Measurements from ENCODE around the gene LRRC17. TPM values are rescaled to one million over a fixed set of nuclear protein-coding genes. Genes with fewer than 3 reads are reported as not detected.

The LRRC17 gene
- total and polyA plus RNA-seq, 10 of the 15 experiments (the other 5 are each of a cell fraction or from before 2014, with no cell fraction given) = 0.06 to 0.31 (median 0.10) TPM; not detected in 5

- no TSS peak for BruUV-seq (replicated peaks)
- WGBS (ENCODE audit: insufficient coverage, insufficient replicate concordance, low lambda C conversion rate, missing lambda C conversion rate) = 0% methylated on average over 1 of the region's 1 CpG
- RAD21 ChIA-PET (ENCODE audit: unreplicated experiment) = interaction anchor here (2.6 kb wide), 1 partner anchor 143 kb away, joined by 6 read pairs; no protein-coding TSS in a partner anchor
These were observed 6.0 kb downstream of the LRRC17 start for GRCh38 chr7:102918845-102919244.

More at GRCh38 chr7:102918845-102919244, 6.0 kb downstream of the LRRC17 start:
- ChIA-PET CTCF (interaction anchor here (0.7 kb wide), 1 partner anchor 92 kb away, joined by 3 read pairs; no protein-coding TSS in a partner anchor), POLR2A (interaction anchor here (1.0 kb wide), 1 partner anchor 8 kb away, joined by 3 read pairs; no protein-coding TSS in a partner anchor), SMC1A (ENCODE audit: uncharacterized antibody, unreplicated experiment) (interaction anchor here (1.4 to 1.9 kb wide), 2 partner anchors 10 to 45 kb away, joined by 3 to 5 read pairs; no protein-coding TSS in a partner anchor)
- no peak overlapping the region for H2AFZ ChIP-seq (ENCODE audit: control insufficient read depth, low read depth, low read length)
- intact Hi-C loops (cut with micrococcal nuclease; ENCODE audit: unreplicated experiment) = no loop called here
- in situ Hi-C loops (cut with MboI) = no loop called here
- FAIRE-seq (no peak), ATAC-seq (no peak), DNase-seq (ENCODE audit: low read depth, low spot score) (no peak)
- no peaks in the 10 kb centered on the region for H3K79me2 ChIP-seq (ENCODE audit: control insufficient read depth, insufficient read depth, low read length)
- TF ChIP-seq MXI1 (IDR thresholded peaks at IDR 0.05; ENCODE audit: low read depth, low read length) (no peak), WRNIP1 (IDR thresholded peaks at IDR 0.05; ENCODE audit: borderline replicate concordance, low read depth, low read length) (no peak), ZNF207 (IDR thresholded peaks at IDR 0.05; ENCODE audit: borderline replicate concordance) (no peak), PAX8 (IDR thresholded peaks at IDR 0.05) (no peak), JUND (IDR thresholded peaks at IDR 0.05; ENCODE audit: low read depth, low read length) (no peak), SMAD1 (IDR thresholded peaks at IDR 0.05; ENCODE audit: low read depth, partially characterized antibody) (no peak), KDM1A (IDR thresholded peaks at IDR 0.05; ENCODE audit: borderline replicate concordance) (no peak), ZZZ3 (IDR thresholded peaks at IDR 0.05; ENCODE audit: control insufficient read depth, insufficient read length, low read depth) (no peak), PAX5 (IDR thresholded peaks at IDR 0.05; ENCODE audit: borderline replicate concordance, low read depth, low read length) (no peak), POLR2AphosphoS5 (IDR thresholded peaks at IDR 0.05; ENCODE audit: low read length) (no peak), SREBF1 (IDR thresholded peaks at IDR 0.05; ENCODE audit: low read length) (no peak), CHD4 (IDR thresholded peaks at IDR 0.05) (no peak), ATF7 (IDR thresholded peaks at IDR 0.05; ENCODE audit: low read depth) (no peak), NR2F1 (conservative IDR thresholded peaks at IDR 0.05) (no peak), BACH1 (IDR thresholded peaks at IDR 0.05; ENCODE audit: borderline replicate concordance) (no peak), CEBPB (IDR thresholded peaks at IDR 0.05; ENCODE audit: borderline replicate concordance in 1 of 2, low read depth in 2 of 2, low read length in 2 of 2) (no peak)
- TF ChIP-seq, protein P1, sequence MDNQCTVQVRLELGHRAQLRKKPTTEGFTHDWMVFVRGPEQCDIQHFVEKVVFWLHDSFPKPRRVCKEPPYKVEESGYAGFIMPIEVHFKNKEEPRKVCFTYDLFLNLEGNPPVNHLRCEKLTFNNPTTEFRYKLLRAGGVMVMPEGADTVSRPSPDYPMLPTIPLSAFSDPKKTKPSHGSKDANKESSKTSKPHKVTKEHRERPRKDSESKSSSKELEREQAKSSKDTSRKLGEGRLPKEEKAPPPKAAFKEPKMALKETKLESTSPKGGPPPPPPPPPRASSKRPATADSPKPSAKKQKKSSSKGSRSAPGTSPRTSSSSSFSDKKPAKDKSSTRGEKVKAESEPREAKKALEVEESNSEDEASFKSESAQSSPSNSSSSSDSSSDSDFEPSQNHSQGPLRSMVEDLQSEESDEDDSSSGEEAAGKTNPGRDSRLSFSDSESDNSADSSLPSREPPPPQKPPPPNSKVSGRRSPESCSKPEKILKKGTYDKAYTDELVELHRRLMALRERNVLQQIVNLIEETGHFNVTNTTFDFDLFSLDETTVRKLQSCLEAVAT (IDR thresholded peaks at IDR 0.05) = no peak
- no peak overlapping the region for H3K9ac ChIP-seq (ENCODE audit: control insufficient read depth, insufficient read depth, low read length)
- no peaks in the 10 kb centered on the region for H3K9me3 ChIP-seq (replicated peaks; ENCODE audit: control insufficient read depth, insufficient read depth, low read length)
- H3K4me2 ChIP-seq (ENCODE audit: control insufficient read depth, insufficient read depth) = no peak overlapping the region
- H3K27ac ChIP-seq (ENCODE audit: control insufficient read depth, insufficient read depth) = no peak overlapping the region
- H3K4me1 ChIP-seq (ENCODE audit: control insufficient read depth, insufficient read depth, low read length) = no peaks in the 10 kb centered on the region
- H3K4me3 ChIP-seq = no peak overlapping the region
- H3K36me3 ChIP-seq (ENCODE audit: control insufficient read depth in 2 of 2, insufficient read depth in 2 of 2, low read length in 1 of 2) = no peaks in the 10 kb centered on the region
- 0 out of 4 replicates have a peak, but pooled peaks cover 0 to 1% of the 10 kb centered on the region in 2 experiments for H3K27me3 ChIP-seq (replicated peaks in 1 of 2; ENCODE audit: control insufficient read depth in 2 of 2, insufficient read depth in 2 of 2, low read length in 1 of 2)
- H4K20me1 ChIP-seq (ENCODE audit: control insufficient read depth, insufficient read depth) = no peaks in the 10 kb centered on the region

Data from GM12878 (cell line).